Large intestine (tissue), 3 donors: Measurements from ENCODE around the gene TP53BP1. TPM values are rescaled to one million over a fixed set of nuclear protein-coding genes. Genes with fewer than 3 reads are reported as not detected.

Experiments used
- DNase-seq, 2 donors: peaks; one replicate each; pipeline versions ENCODE4 v3.0.0 to v3.0.0-alpha.2; 2013
- H3K27ac ChIP-seq: one replicate; pipeline ENCODE4 v1.5.1; 2013; ENCODE audit warnings: low read length
- H3K27me3 ChIP-seq: 2 replicates; pipeline ENCODE4 v1.6.1; 2013; ENCODE audit warnings: low read length; ENCODE audit not compliant: control insufficient read depth, insufficient read depth
- H3K36me3 ChIP-seq: 2 replicates; pipeline ENCODE4 v1.6.1; 2013; ENCODE audit warnings: low read length; ENCODE audit not compliant: control insufficient read depth, insufficient read depth
- H3K4me1 ChIP-seq: one replicate; pipeline ENCODE4 v1.6.1; 2013; ENCODE audit warnings: low read length; ENCODE audit not compliant: control insufficient read depth, insufficient read depth
- H3K4me3 ChIP-seq: one replicate; pipeline ENCODE4 v1.5.1; 2013; ENCODE audit warnings: low read length
- H3K9me3 ChIP-seq: one replicate; pipeline ENCODE4 v1.6.1; 2013; ENCODE audit warnings: mild to moderate bottlenecking, low read depth, low read length, moderate library complexity; ENCODE audit not compliant: control insufficient read depth
- WGBS: methylation state at CpG from one replicate; pipeline ENCODE4 v1.1.5; 2013; ENCODE audit warnings: low lambda C conversion rate; ENCODE audit not compliant: insufficient coverage; 5-methylcytosine and 5-hydroxymethylcytosine counted together
- polyA plus RNA-seq: library from polyadenylated mRNA; unstranded; fragments of 120-200 nt; gene quantifications from one replicate; pipeline ENCODE4 v1.2.1, GENCODE V29; 2013

Gene TP53BP1
- polyA plus RNA-seq, 1 donor: 35.6 TPM

- no peaks in the 10 kb centered on the region for H3K9me3 ChIP-seq
- no peak overlapping the region for H3K27ac ChIP-seq
- no peaks in the 10 kb centered on the region for H3K4me1 ChIP-seq
- H3K36me3 ChIP-seq: peaks cover 58% of the 10 kb centered on the region
- WGBS: no CpG with 5 or more reads among the region's 2 CpGs
- H3K27me3 ChIP-seq: no peaks in the 10 kb centered on the region
- no peak for DNase-seq
- H3K4me3 ChIP-seq: no peak overlapping the region
These were observed 109.9 kb downstream of the TP53BP1 start for GRCh38 chr15:43383070-43383469.

DNA sequence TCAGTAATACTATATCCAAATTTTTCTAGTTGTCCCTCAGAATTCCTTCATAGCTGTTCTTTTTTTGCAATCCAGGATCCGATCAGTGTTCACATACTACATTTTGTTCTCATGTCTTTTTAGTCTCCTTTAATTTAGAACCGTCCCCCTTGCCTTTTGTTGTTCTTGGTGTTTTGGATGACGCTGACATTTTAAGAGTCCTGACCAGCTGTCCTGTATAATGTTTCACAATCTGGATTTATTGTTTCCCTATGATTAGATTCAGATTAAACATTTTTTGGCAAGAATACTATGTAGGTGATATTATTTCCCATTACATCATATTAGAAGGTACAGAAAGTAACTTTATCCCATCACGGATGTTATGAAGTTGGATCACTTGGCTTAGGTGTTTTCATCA lies 110.6 kb downstream of the TP53BP1 start:
- peaks cover 64% of the 10 kb centered on the region for H3K36me3 ChIP-seq
- WGBS: 100% methylated on average over 1 of the region's 4 CpGs

DNA sequence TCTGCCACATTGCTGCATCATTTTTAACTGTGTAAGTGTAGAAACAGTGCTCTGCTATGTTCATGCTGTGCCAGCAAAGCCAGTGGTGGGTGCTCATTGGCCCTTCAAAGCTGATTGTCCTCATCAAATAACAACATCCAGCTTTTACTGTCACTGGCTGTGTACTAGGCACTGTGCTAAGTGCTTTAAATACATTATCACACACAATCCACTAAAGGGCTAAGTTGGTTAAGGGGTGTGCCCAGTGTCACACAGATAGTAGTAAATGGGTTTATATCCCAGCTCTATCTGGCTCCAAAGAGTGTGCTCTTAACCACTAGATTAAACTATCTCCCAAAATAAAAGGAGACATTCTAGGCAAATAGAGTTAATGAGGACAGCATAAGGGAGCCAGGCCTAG lies 114.4 kb downstream of the TP53BP1 start:
- H3K36me3 ChIP-seq: peaks cover 41% of the 10 kb centered on the region
- H3K27me3 ChIP-seq: no peaks in the 10 kb centered on the region
- DNase-seq: no peak
- no peak overlapping the region for H3K27ac ChIP-seq
- no peaks in the 10 kb centered on the region for H3K9me3 ChIP-seq
- no peaks in the 10 kb centered on the region for H3K4me1 ChIP-seq
- H3K4me3 ChIP-seq: no peak overlapping the region

More for the DNA sequence above, 110.6 kb downstream of the TP53BP1 start:
- Histone ChIP-seq H3K4me3 (no peak overlapping the region), H3K4me1 (no peaks in the 10 kb centered on the region), H3K27ac (no peak overlapping the region), H3K9me3 (no peaks in the 10 kb centered on the region), H3K27me3 (no peaks in the 10 kb centered on the region)
- DNase-seq: no peak

GRCh38 chr15:43376017-43376705 lies 116.8 kb downstream of the TP53BP1 start:
- peaks cover 28% of the 10 kb centered on the region for H3K36me3 ChIP-seq
- WGBS: no CpG with 5 or more reads among the region's 13 CpGs
- no peak overlapping the region for H3K4me3 ChIP-seq
- no peak overlapping the region for H3K27ac ChIP-seq
- H3K27me3 ChIP-seq: no peaks in the 10 kb centered on the region
- DNase-seq: no peak
- H3K9me3 ChIP-seq: no peaks in the 10 kb centered on the region
- no peaks in the 10 kb centered on the region for H3K4me1 ChIP-seq

- H3K4me1 ChIP-seq: peaks cover 10% of the 10 kb centered on the region
- H3K9me3 ChIP-seq: no peaks in the 10 kb centered on the region
- peaks cover 14% of the 10 kb centered on the region for H3K36me3 ChIP-seq
- no peaks in the 10 kb centered on the region for H3K27me3 ChIP-seq
- DNase-seq: peak; percentile 71 to 78
- WGBS: 0% methylated on average over 1 of the region's 66 CpGs
- H3K4me3 ChIP-seq: peak within 1 kb of the TSS; percentile 60
- peak within 1 kb of the TSS; percentile 20 for H3K27ac ChIP-seq
These were observed 121.7 kb downstream of the TP53BP1 start, which contains the start of the genes TUBGCP4 and ZSCAN29 for GRCh38 chr15:43370975-43371974. Gene TUBGCP4, plus strand, starts transcription at chr15:43371101. Its CDS starts 254 bp downstream, at chr15:43371355. Gene ZSCAN29, minus strand, starts transcription at chr15:43371043. Its CDS starts 1,130 bp downstream, at chr15:43369913.

GRCh38 chr15:43370310-43370974 lies 122.5 kb downstream of the TP53BP1 start:
- Histone ChIP-seq H3K27me3 (no peaks in the 10 kb centered on the region), H3K9me3 (no peaks in the 10 kb centered on the region), H3K4me1 (peaks cover 10% of the 10 kb centered on the region), H3K27ac (peak overlapping the region; percentile 20), H3K4me3 (peak overlapping the region; percentile 60), H3K36me3 (peaks cover 20% of the 10 kb centered on the region)
- no CpG with 5 or more reads among the region's 45 CpGs for WGBS
- peak; percentile 3 to 29 for DNase-seq

DNA sequence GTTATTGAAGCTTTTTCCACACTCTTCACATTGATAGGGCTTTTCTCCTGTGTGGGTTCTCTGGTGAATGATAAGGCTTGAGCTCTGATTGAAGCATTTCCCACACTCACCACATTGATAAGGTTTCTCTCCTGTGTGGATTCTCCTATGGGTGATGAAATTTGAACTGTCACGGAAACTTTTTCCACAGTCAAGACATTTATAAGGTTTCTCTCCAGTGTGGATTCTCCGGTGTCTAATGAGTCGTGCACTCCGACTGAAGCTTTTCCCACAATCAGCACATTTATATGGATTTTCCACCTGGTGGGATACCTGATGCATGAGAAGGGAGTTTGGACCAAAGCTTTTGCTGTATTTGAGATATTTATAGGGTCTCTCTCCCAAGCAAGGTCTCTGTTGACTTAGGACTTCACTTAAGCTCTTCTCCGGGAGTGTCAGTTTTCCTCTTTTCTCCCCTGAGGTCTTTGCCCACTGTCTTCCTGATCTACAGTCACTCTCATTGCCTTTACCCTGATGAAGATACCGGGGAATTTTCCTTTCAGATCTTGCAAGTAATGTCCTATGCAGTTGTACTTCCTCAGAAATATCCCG lies 131.5 kb downstream of the TP53BP1 start:
- H3K27ac ChIP-seq: no peak overlapping the region
- no peaks in the 10 kb centered on the region for H3K27me3 ChIP-seq
- peaks cover 68% of the 10 kb centered on the region for H3K36me3 ChIP-seq
- no peak for DNase-seq
- H3K4me1 ChIP-seq: no peaks in the 10 kb centered on the region
- 100% methylated on average over 5 of the region's 7 CpGs for WGBS
- peaks cover 27% of the 10 kb centered on the region for H3K9me3 ChIP-seq
- no peak overlapping the region for H3K4me3 ChIP-seq

DNA sequence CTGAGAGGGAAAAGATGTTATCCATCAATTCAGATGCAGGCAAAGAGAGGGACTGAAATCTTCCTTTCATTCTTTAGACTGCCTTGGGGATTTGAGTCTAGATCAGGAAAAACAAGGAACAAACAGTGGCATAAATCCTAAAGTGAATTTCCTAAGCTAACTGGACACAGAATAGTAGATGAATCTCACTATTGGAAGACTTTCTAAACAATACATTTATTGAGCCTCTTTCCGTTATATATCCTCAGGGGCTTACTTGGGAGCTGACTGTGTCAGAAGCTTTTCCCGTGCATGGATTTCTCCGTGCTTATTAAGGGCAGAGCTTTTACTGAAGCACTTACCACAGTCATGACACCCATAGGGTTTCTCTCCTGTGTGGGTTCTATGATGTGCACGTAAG lies 132.1 kb downstream of the TP53BP1 start:
- no peaks in the 10 kb centered on the region for H3K4me1 ChIP-seq
- H3K27me3 ChIP-seq: no peaks in the 10 kb centered on the region
- no peak overlapping the region for H3K27ac ChIP-seq
- DNase-seq: no peak
- H3K4me3 ChIP-seq: no peak overlapping the region
- 100% methylated on average over 3 of the region's 4 CpGs for WGBS
- peaks cover 27% of the 10 kb centered on the region for H3K9me3 ChIP-seq
- peaks cover 62% of the 10 kb centered on the region for H3K36me3 ChIP-seq
